K562 (cell line): Measurements from ENCODE around the gene PLEKHA8. TPM values are rescaled to one million over a fixed set of nuclear protein-coding genes. Genes with fewer than 3 reads are reported as not detected.
A peak's percentile ranks its signal among the peaks of the same experiment; 100 is the strongest.

ENCODE experiments used
- CLOCK ChIP-seq: fragments of 250-450 bp; sonication (Bioruptor Pico); IDR thresholded peaks from 2 replicates; pipeline ENCODE4 v1.4.0; 2020; ENCODE audit warnings: mild to moderate bottlenecking, moderate library complexity, borderline replicate concordance
- CUX1 ChIP-seq: fragments of 200-800 bp; sonication (Bioruptor generic); IDR thresholded peaks from 2 replicates; pipeline ENCODE4 v1.6.1; 2016; ENCODE audit warnings: missing genetic modification characterization, missing compliant biosample characterization
- GTF2F1 ChIP-seq: IDR thresholded peaks from 2 replicates; pipeline ENCODE4 v1.6.1; 2011; ENCODE audit warnings: low read depth, low read length, improper control_type of control experiment
- HDAC8 ChIP-seq: fragments of 450-650 bp; IDR thresholded peaks from 2 replicates; pipeline ENCODE4 v1.6.1; 2016; ENCODE audit warnings: mild to moderate bottlenecking, missing genetic modification characterization, moderate library complexity, missing compliant biosample characterization
- MECOM ChIP-seq: fragments of 250-450 bp; sonication (Bioruptor Pico); IDR thresholded peaks from 2 replicates; pipeline ENCODE4 v1.8.0; 2022; ENCODE audit warnings: inconsistent platforms
- MXI1 ChIP-seq: IDR thresholded peaks from 2 replicates; pipeline ENCODE4 v1.6.1; 2011; ENCODE audit warnings: low read depth, mild to moderate bottlenecking, improper control_type of control experiment, low read length
- TEAD1 ChIP-seq, 2 experiments: fragments of 450-650 bp in 1 of 2; sonication (generic) in 1 of 2; formaldehyde crosslinking; IDR thresholded peaks; 2 replicates each; pipeline versions ENCODE4 v1.4.0 to v1.8.0; 2020 to 2022; ENCODE audit warnings: mild to moderate bottlenecking in 2 of 2, missing genetic modification reagents in 1 of 2
- TEAD2 ChIP-seq: fragments of 450-650 bp; IDR thresholded peaks from 2 replicates; pipeline ENCODE4 v1.6.1; 2016; ENCODE audit warnings: missing genetic modification characterization, control low read depth, missing compliant biosample characterization
- UBTF ChIP-seq, 2 experiments: IDR thresholded peaks; 2 replicates each; pipeline ENCODE4 v1.6.1; 2012; ENCODE audit warnings: improper control_type of control experiment in 2 of 2, low read depth in 2 of 2, low read length in 2 of 2, borderline replicate concordance in 1 of 2
- ZFX ChIP-seq: sonication (generic); formaldehyde crosslinking; IDR thresholded peaks from 2 replicates; pipeline ENCODE4 v1.8.0; 2022; ENCODE audit warnings: mild to moderate bottlenecking, missing genetic modification reagents, moderate library complexity
- ZNF121 ChIP-seq: sonication (generic); formaldehyde crosslinking; conservative IDR thresholded peaks from 2 replicates; pipeline ENCODE4 v1.8.0; 2022; ENCODE audit warnings: missing genetic modification reagents
- ZNF444 ChIP-seq: fragments of 250-450 bp; sonication (Bioruptor Pico); IDR thresholded peaks from 2 replicates; pipeline ENCODE4 v1.4.0; 2020; ENCODE audit warnings: mild to moderate bottlenecking, moderate library complexity
- polyA plus RNA-seq, 8 experiments: library from polyadenylated mRNA; depleted of rRNA in 4 of 8; stranded (reverse) in 5 of 8; unstranded in 3 of 8; fragments of >200 nt; fragmentation: Nextera tagmentation in 2 of 8; fragmentation: Illumina TruSeq in 1 of 8; extraction: Ambion mirVana in 2 of 8; extraction: Trizol in 1 of 8; gene quantifications; 2 replicates each; pipeline versions ENCODE4 v1.2.1 to v1.2.3, GENCODE V29; 2011 to 2014; ENCODE audit warnings: inconsistent platforms in 1 of 8, missing spikeins in 1 of 8
- total RNA-seq, 7 experiments: library from RNA; depleted of rRNA in 6 of 7; stranded (reverse); fragments of >200 nt in 6 of 7; fragmentation: Illumina TruSeq in 2 of 7; extraction: Trizol in 2 of 7; gene quantifications; 2 replicates each; pipeline versions ENCODE4 v1.2.1 to v1.2.3, GENCODE V29; 2011 to 2021; ENCODE audit warnings: low replicate concordance in 1 of 7

The PLEKHA8 gene
- total and polyA plus RNA-seq, 9 of the 15 experiments (the other 6 are each of a cell fraction or from before 2014, with no cell fraction given): 3.2 to 16.3 (median 11.8) TPM

- TF ChIP-seq UBTF (IDR thresholded peaks at IDR 0.05; ENCODE audit: borderline replicate concordance in 1 of 2, low read depth in 2 of 2, low read length in 2 of 2) (no peak), MECOM (no peak), CLOCK (CRISPR knock-in tag) (no peak), MXI1 (no peak; the same call in 1 of the 2 replicates), ZNF444 (CRISPR knock-in tag) (no peak), TEAD2 (tag) (no peak), GTF2F1 (no peak), CUX1 (CRISPR knock-in tag) (0 out of 2 replicates have a peak, but pooled peaks have one; percentile 19), TEAD1 (CRISPR knock-in tag; IDR thresholded peaks at IDR 0.05) (peak in 1 of 2 experiments; percentile 80; a peak in 2 of 4 replicates), ZFX (CRISPR knock-in tag) (no peak; the same call in 1 of the 2 replicates), ZNF121 (CRISPR knock-in tag) (no peak), HDAC8 (tag) (no peak)
Measured at GRCh38 chr7:30026229-30027064, 1.8 kb upstream of the PLEKHA8 start, which contains the start of gene FKBP14 (continued).
